Measurements from ENCODE around the gene GADD45A. TPM values are rescaled to one million over a fixed set of nuclear protein-coding genes. Genes with fewer than 3 reads are reported as not detected.
"Not testable (repeated sequence)": the region's sequence is repeated elsewhere in the genome, so short reads cannot be mapped to it uniquely, and the experiment has no call there.

Gene GADD45A
- total RNA-seq, 1 experiment from 2014 or later = 35.4 TPM

GRCh38 chr1:67726224-67726623 lies 41.2 kb downstream of the GADD45A start:
- TF ChIP-seq CTCF (IDR thresholded peaks at IDR 0.05; ENCODE audit: unreplicated experiment) = no peak
- H3K4me3 Mint-ChIP-seq (ENCODE audit: low read depth, unreplicated experiment) = no peak overlapping the region
- no peaks in the 10 kb centered on the region for H3K27me3 Mint-ChIP-seq (ENCODE audit: unreplicated experiment)
- no peak overlapping the region for H3K27ac Mint-ChIP-seq (ENCODE audit: unreplicated experiment)
- peaks cover 6% of the 10 kb centered on the region for H3K36me3 Mint-ChIP-seq (ENCODE audit: insufficient read depth, unreplicated experiment)
- H3K4me1 Mint-ChIP-seq (ENCODE audit: low read depth, unreplicated experiment) = peaks cover 9% of the 10 kb centered on the region
- CTCF ChIA-PET = no interaction called here
- no peak for DNase-seq
- no peaks in the 10 kb centered on the region for H3K9me3 Mint-ChIP-seq (ENCODE audit: low read depth, unreplicated experiment)
- no TSS peak for BruUV-seq (replicated peaks)
- intact Hi-C loops (cut with micrococcal nuclease; ENCODE audit: unreplicated experiment) = no loop called here

GRCh38 chr1:67729872-67730271 lies 44.9 kb downstream of the GADD45A start:
- Mint-ChIP-seq H3K4me1 (ENCODE audit: low read depth, unreplicated experiment) (peaks cover 7% of the 10 kb centered on the region), H3K27me3 (ENCODE audit: unreplicated experiment) (no peaks in the 10 kb centered on the region), H3K27ac (ENCODE audit: unreplicated experiment) (no peak overlapping the region), H3K4me3 (ENCODE audit: low read depth, unreplicated experiment) (no peak overlapping the region), H3K36me3 (ENCODE audit: insufficient read depth, unreplicated experiment) (peaks cover 11% of the 10 kb centered on the region), H3K9me3 (ENCODE audit: low read depth, unreplicated experiment) (no peaks in the 10 kb centered on the region)
- BruUV-seq (replicated peaks) = no TSS peak
- CTCF ChIA-PET = no interaction called here
- intact Hi-C loops (cut with micrococcal nuclease; ENCODE audit: unreplicated experiment) = no loop called here
- TF ChIP-seq CTCF (IDR thresholded peaks at IDR 0.05; ENCODE audit: unreplicated experiment) = no peak
- no peak for DNase-seq

- H3K4me3 Mint-ChIP-seq (ENCODE audit: low read depth, unreplicated experiment); DNase-seq; H3K27ac Mint-ChIP-seq (ENCODE audit: unreplicated experiment); H3K4me1 Mint-ChIP-seq (ENCODE audit: low read depth, unreplicated experiment); H3K27me3 Mint-ChIP-seq (ENCODE audit: unreplicated experiment); intact Hi-C loops (cut with micrococcal nuclease; ENCODE audit: unreplicated experiment); BruUV-seq (replicated peaks); CTCF ChIA-PET; H3K9me3 Mint-ChIP-seq (ENCODE audit: low read depth, unreplicated experiment): not testable (repeated sequence)
- H3K36me3 Mint-ChIP-seq (ENCODE audit: insufficient read depth, unreplicated experiment) = peaks cover 11% of the 10 kb centered on the region
Observed at GRCh38 chr1:67730312-67730711, 45.3 kb downstream of the GADD45A start.

- intact Hi-C loops (cut with micrococcal nuclease; ENCODE audit: unreplicated experiment) = no loop called here
- no peak for DNase-seq
- H3K27me3 Mint-ChIP-seq (ENCODE audit: unreplicated experiment) = no peaks in the 10 kb centered on the region
- H3K4me1 Mint-ChIP-seq (ENCODE audit: low read depth, unreplicated experiment) = peaks cover 7% of the 10 kb centered on the region
- no peaks in the 10 kb centered on the region for H3K9me3 Mint-ChIP-seq (ENCODE audit: low read depth, unreplicated experiment)
- no peak overlapping the region for H3K27ac Mint-ChIP-seq (ENCODE audit: unreplicated experiment)
- CTCF ChIA-PET = no interaction called here
- H3K4me3 Mint-ChIP-seq (ENCODE audit: low read depth, unreplicated experiment) = no peak overlapping the region
- no peak for TF ChIP-seq CTCF (IDR thresholded peaks at IDR 0.05; ENCODE audit: unreplicated experiment)
- H3K36me3 Mint-ChIP-seq (ENCODE audit: insufficient read depth, unreplicated experiment) = peaks cover 18% of the 10 kb centered on the region
- no TSS peak for BruUV-seq (replicated peaks)
Observed at GRCh38 chr1:67731322-67731721, 46.3 kb downstream of the GADD45A start.

GRCh38 chr1:67732750-67733151 lies 47.8 kb downstream of the GADD45A start:
- Mint-ChIP-seq H3K4me1 (ENCODE audit: low read depth, unreplicated experiment) (peaks cover 18% of the 10 kb centered on the region), H3K4me3 (ENCODE audit: low read depth, unreplicated experiment) (no peak overlapping the region), H3K36me3 (ENCODE audit: insufficient read depth, unreplicated experiment) (peaks cover 20% of the 10 kb centered on the region), H3K9me3 (ENCODE audit: low read depth, unreplicated experiment) (no peaks in the 10 kb centered on the region), H3K27ac (ENCODE audit: unreplicated experiment) (no peak overlapping the region), H3K27me3 (ENCODE audit: unreplicated experiment) (no peaks in the 10 kb centered on the region)
- no TSS peak for BruUV-seq (replicated peaks)
- no peak for DNase-seq
- CTCF ChIA-PET = interaction anchor here (1.2 kb wide), 1 partner anchor 32 kb away, joined by 3 read pairs; no protein-coding TSS in a partner anchor
- intact Hi-C loops (cut with micrococcal nuclease; ENCODE audit: unreplicated experiment) = no loop called here
- no peak for TF ChIP-seq CTCF (IDR thresholded peaks at IDR 0.05; ENCODE audit: unreplicated experiment)

All from Calu3 (cell line).